ENCODE measurements around the gene C6orf89. TPM values are rescaled to one million over a fixed set of nuclear protein-coding genes. Genes with fewer than 3 reads are reported as not detected.

C6orf89 gene
- total and polyA plus RNA-seq, 10 donors, result 5.7 to 49.8 (median 34.7) TPM

DNA sequence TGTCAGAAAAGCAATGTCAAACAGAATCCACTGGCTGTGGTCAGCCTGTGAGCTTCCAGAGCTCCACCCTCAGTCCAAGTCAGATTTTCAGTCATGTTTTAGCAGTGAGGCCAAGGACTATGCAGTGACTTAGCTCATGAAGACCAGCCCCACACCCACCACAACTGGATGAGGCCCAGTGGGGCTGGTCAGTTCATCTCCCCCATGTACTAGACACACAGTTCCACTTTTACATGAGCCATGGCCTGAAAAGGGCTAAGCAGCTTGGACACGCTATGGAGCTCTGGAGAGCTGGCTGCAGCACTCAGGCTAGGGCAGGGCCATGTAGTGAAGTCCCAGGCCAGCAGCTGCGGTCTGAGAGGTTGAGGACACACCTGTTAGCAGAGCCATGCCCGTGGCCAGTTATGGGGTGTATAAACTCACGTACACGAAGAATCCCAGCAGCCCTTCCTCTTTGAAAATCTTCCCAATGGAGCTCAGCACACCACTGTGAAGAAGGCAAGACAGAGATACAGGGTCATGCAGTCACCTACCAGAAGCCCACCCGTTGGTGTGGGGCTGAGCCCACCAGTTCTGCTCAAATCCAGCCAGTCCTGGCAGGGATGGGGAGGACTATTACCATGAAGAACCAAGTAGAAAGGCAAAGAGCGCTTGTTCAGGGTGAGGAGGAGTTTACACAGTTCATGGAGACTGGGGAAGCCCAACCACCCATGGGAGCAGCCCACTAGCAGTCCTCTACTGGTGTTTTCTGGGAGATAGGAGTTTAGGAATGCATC lies 89.7 kb downstream of the C6orf89 start:
- DNase-seq, result peak; percentile 66
- Histone ChIP-seq H3K27me3 (replicated peaks in 1 of 7) (no peaks in the 10 kb centered on the region), H3K27ac (no peak overlapping the region), H3K4me1 (peaks cover under 1 to 17% (median 12%) of the 10 kb centered on the region in 6 donors), H3K36me3 (peaks cover 11 to 100% (median 88%) of the 10 kb centered on the region in 6 donors), H3K9me3 (no peaks in the 10 kb centered on the region), H3K4me3 (no peak overlapping the region)
- intact Hi-C loops (cut with DNase I; ENCODE audit: low total_unique reads), result no loop called here
- TF ChIP-seq POLR2AphosphoS5 (IDR thresholded peaks at IDR 0.05) (no peak), POLR2A (IDR thresholded peaks at IDR 0.05) (no peak)
- TF ChIP-seq, protein P1, sequence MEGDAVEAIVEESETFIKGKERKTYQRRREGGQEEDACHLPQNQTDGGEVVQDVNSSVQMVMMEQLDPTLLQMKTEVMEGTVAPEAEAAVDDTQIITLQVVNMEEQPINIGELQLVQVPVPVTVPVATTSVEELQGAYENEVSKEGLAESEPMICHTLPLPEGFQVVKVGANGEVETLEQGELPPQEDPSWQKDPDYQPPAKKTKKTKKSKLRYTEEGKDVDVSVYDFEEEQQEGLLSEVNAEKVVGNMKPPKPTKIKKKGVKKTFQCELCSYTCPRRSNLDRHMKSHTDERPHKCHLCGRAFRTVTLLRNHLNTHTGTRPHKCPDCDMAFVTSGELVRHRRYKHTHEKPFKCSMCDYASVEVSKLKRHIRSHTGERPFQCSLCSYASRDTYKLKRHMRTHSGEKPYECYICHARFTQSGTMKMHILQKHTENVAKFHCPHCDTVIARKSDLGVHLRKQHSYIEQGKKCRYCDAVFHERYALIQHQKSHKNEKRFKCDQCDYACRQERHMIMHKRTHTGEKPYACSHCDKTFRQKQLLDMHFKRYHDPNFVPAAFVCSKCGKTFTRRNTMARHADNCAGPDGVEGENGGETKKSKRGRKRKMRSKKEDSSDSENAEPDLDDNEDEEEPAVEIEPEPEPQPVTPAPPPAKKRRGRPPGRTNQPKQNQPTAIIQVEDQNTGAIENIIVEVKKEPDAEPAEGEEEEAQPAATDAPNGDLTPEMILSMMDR (IDR thresholded peaks at IDR 0.05 in 8 of 11, conservative IDR thresholded peaks at IDR 0.05 in 3 of 11), result no peak
- 91 to 97% (median 94%) methylated on average over 6 to 7 of the region's 7 CpGs for WGBS, 5 donors

DNA sequence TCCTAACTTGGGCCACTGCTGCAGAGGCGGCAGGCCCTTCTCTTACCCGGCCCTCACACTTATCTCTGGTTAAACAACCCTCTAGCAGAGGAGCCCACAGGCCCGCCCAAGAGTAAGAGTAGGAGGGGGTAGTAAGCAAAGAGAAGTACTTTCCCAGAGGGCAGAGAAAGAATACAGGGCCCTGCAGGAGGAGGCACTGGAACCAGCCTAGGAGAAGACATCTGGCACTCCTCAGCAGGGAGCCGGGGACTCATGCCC lies 90.2 kb downstream of the C6orf89 start:
- Histone ChIP-seq H3K27ac (no peak overlapping the region), H3K27me3 (replicated peaks in 1 of 7) (no peaks in the 10 kb centered on the region), H3K36me3 (peaks cover 11 to 100% (median 85%) of the 10 kb centered on the region in 6 donors), H3K9me3 (no peaks in the 10 kb centered on the region), H3K4me1 (peaks cover 4 to 22% (median 17%) of the 10 kb centered on the region in 6 donors), H3K4me3 (no peak overlapping the region)
- DNase-seq, result no peak
- 93 to 100% (median 96%) methylated on average over 4 of the region's 4 CpGs for WGBS, 5 donors
- intact Hi-C loops (cut with DNase I; ENCODE audit: low total_unique reads), result no loop called here
- no peak for TF ChIP-seq POLR2A (IDR thresholded peaks at IDR 0.05)
- TF ChIP-seq, protein P1 (IDR thresholded peaks at IDR 0.05 in 8 of 11, conservative IDR thresholded peaks at IDR 0.05 in 3 of 11), result no peak
- TF ChIP-seq POLR2AphosphoS5 (IDR thresholded peaks at IDR 0.05), result no peak

DNA sequence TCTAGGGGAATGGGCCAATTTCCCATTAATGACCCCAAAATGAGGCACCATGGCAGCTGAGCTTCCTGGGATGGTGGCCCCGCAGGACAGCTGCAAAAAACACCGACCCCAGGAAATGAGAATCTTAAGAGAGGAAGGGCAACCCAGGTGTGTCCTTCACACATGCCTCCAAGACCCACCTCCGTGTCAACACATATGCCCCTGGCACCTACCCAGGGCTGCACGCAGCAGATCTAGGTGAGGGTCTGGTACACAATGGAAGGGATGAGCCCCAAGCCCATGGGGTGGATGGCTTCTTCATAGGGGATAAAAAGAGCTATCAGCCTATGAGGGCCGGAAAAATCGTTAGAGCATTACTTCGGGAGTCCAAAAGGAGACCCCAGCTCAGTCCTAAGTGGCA lies 90.8 kb downstream of the C6orf89 start:
- Histone ChIP-seq H3K36me3 (peaks cover 8 to 100% (median 82%) of the 10 kb centered on the region in 6 donors), H3K4me3 (no peak overlapping the region), H3K9me3 (no peaks in the 10 kb centered on the region), H3K27me3 (replicated peaks in 1 of 7) (no peaks in the 10 kb centered on the region), H3K27ac (no peak overlapping the region), H3K4me1 (peaks cover 8 to 28% (median 22%) of the 10 kb centered on the region in 6 donors)
- intact Hi-C loops (cut with DNase I; ENCODE audit: low total_unique reads), result no loop called here
- 91 to 97% (median 93%) methylated on average over 6 to 7 of the region's 7 CpGs for WGBS, 5 donors
- TF ChIP-seq, protein P1 (IDR thresholded peaks at IDR 0.05 in 8 of 11, conservative IDR thresholded peaks at IDR 0.05 in 3 of 11), result no peak
- no peak for TF ChIP-seq POLR2A (IDR thresholded peaks at IDR 0.05)
- TF ChIP-seq POLR2AphosphoS5 (IDR thresholded peaks at IDR 0.05), result no peak
- DNase-seq, result peak; percentile 25

DNA sequence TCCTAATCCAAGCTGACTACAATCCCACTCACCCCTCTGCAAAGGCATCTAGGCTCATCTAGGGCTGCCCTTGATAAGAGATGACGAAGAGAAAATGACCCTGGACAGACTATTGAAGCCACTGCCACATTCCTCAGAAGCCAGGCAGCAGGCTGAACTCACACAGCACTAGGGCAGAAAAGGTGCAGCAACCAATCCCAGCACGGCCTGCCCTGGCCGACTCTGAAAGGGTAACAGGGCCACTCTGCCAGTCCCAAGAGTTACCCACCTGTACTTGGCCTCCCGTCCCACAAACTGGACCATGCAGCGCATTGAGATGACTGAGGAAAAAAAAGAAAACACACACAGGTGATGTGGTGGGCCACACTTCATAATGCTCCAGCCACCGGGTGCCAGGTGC lies 91.2 kb downstream of the C6orf89 start:
- DNase-seq, result peak; percentile 54
- TF ChIP-seq POLR2A (IDR thresholded peaks at IDR 0.05) (no peak), POLR2AphosphoS5 (IDR thresholded peaks at IDR 0.05) (no peak)
- TF ChIP-seq, protein P1 (IDR thresholded peaks at IDR 0.05 in 8 of 11, conservative IDR thresholded peaks at IDR 0.05 in 3 of 11), result no peak
- intact Hi-C loops (cut with DNase I; ENCODE audit: low total_unique reads), result no loop called here
- peaks cover 7 to 100% (median 80%) of the 10 kb centered on the region in 6 donors for H3K36me3 ChIP-seq
- H3K4me3 ChIP-seq, result no peak overlapping the region
- no peaks in the 10 kb centered on the region for H3K27me3 ChIP-seq (replicated peaks in 1 of 7)
- H3K9me3 ChIP-seq, result no peaks in the 10 kb centered on the region
- peaks cover 10 to 32% (median 26%) of the 10 kb centered on the region in 6 donors for H3K4me1 ChIP-seq
- H3K27ac ChIP-seq, result no peak overlapping the region
- 94 to 96% (median 95%) methylated on average over 6 of the region's 6 CpGs for WGBS, 5 donors
